Neuronal stem cell (in vitro differentiated cells): ENCODE measurements around the gene UBE2S.

ENCODE experiments used
- DNase-seq: peaks from one replicate; pipeline ENCODE4 v3.0.0-alpha.2; 2013; ENCODE audit warnings: low spot score
- H2AFZ ChIP-seq: one replicate; pipeline ENCODE4 v1.6.1; 2013; ENCODE audit warnings: mild to moderate bottlenecking, low read length, inconsistent platforms
- H2AK5ac ChIP-seq: 2 replicates; pipeline ENCODE4 v1.6.1; 2013; ENCODE audit warnings: low read depth, mild to moderate bottlenecking, inconsistent platforms, low read length, moderate library complexity, mixed read lengths
- H2BK120ac ChIP-seq: 2 replicates; pipeline ENCODE4 v1.6.1; 2013; ENCODE audit warnings: low read depth, mild to moderate bottlenecking, inconsistent platforms, low read length, moderate library complexity, mixed read lengths
- H2BK12ac ChIP-seq: one replicate; pipeline ENCODE4 v1.6.1; 2013; ENCODE audit warnings: low read length, inconsistent platforms
- H2BK15ac ChIP-seq: 2 replicates; pipeline ENCODE4 v1.6.1; 2013; ENCODE audit warnings: mild to moderate bottlenecking, low read length, inconsistent platforms, mixed read lengths
- H2BK5ac ChIP-seq: one replicate; pipeline ENCODE4 v1.6.1; 2013; ENCODE audit warnings: inconsistent platforms, mild to moderate bottlenecking, low read length, moderate library complexity
- H3K14ac ChIP-seq: one replicate; pipeline ENCODE4 v1.6.1; 2013; ENCODE audit warnings: low read length, inconsistent platforms
- H3K18ac ChIP-seq: 2 replicates; pipeline ENCODE4 v1.6.1; 2013; ENCODE audit warnings: low read length, inconsistent platforms
- H3K23ac ChIP-seq: 2 replicates; pipeline ENCODE4 v1.6.1; 2013; ENCODE audit warnings: low read depth, mild to moderate bottlenecking, mixed read lengths, low read length, inconsistent platforms; ENCODE audit not compliant: poor library complexity
- H3K27ac ChIP-seq: replicated peaks from 3 replicates; pipeline ENCODE4 v1.5.1; 2013; ENCODE audit warnings: low read length, inconsistent platforms
- H3K27me3 ChIP-seq, 3 experiments: 2 replicates each; pipeline ENCODE4 v1.6.1; 2013; ENCODE audit warnings: low read length in 3 of 3, mild to moderate bottlenecking in 2 of 3, inconsistent platforms in 1 of 3, low read depth in 1 of 3, mixed read lengths in 1 of 3, moderate library complexity in 1 of 3; ENCODE audit not compliant: control insufficient read depth in 3 of 3, insufficient read depth in 3 of 3
- H3K36me3 ChIP-seq, 2 donors: replicated peaks in 1 of 2; 2 replicates each; pipeline ENCODE4 v1.6.1; 2013; ENCODE audit warnings: low read length in 2 of 2; ENCODE audit not compliant: control insufficient read depth in 2 of 2, insufficient read depth in 2 of 2
- H3K4ac ChIP-seq: 2 replicates; pipeline ENCODE4 v1.6.1; 2013; ENCODE audit warnings: inconsistent platforms, mild to moderate bottlenecking, low read length, moderate library complexity
- H3K4me1 ChIP-seq, 2 donors: 1 replicate in 1 of 2; 2 replicates in 1 of 2; pipeline ENCODE4 v1.6.1; 2013; ENCODE audit warnings: low read length in 2 of 2, low read depth in 1 of 2; ENCODE audit not compliant: control insufficient read depth in 2 of 2, insufficient read depth in 1 of 2
- H3K4me2 ChIP-seq: one replicate; pipeline ENCODE4 v1.6.1; 2013; ENCODE audit warnings: mild to moderate bottlenecking, low read length, inconsistent platforms; ENCODE audit not compliant: insufficient read depth, poor library complexity, severe bottlenecking
- H3K4me3 ChIP-seq, 2 donors: 2 replicates each; pipeline ENCODE4 v1.5.1; 2013; ENCODE audit warnings: low read length in 2 of 2, mild to moderate bottlenecking in 2 of 2, inconsistent platforms in 1 of 2, moderate library complexity in 1 of 2
- H3K79me1 ChIP-seq: one replicate; pipeline ENCODE4 v1.6.1; 2013; ENCODE audit warnings: low read depth, mild to moderate bottlenecking, inconsistent platforms, low read length, moderate library complexity
- H3K9ac ChIP-seq: one replicate; pipeline ENCODE4 v1.6.1; 2013; ENCODE audit warnings: mild to moderate bottlenecking, low read depth, low read length, inconsistent platforms; ENCODE audit not compliant: poor library complexity
- H3K9me3 ChIP-seq, 2 donors: replicated peaks in 1 of 2; 2 replicates each; pipeline versions ENCODE3 to v1.6.1; 2013; ENCODE audit warnings: low read length in 2 of 2, mild to moderate bottlenecking in 2 of 2, inconsistent platforms in 1 of 2, low read depth in 1 of 2, mixed read lengths in 1 of 2, moderate library complexity in 1 of 2; ENCODE audit not compliant: control insufficient read depth in 2 of 2, insufficient read depth in 1 of 2
- H4K8ac ChIP-seq: one replicate; pipeline ENCODE4 v1.6.1; 2013; ENCODE audit warnings: low read depth, mild to moderate bottlenecking, inconsistent platforms, low read length, moderate library complexity
- H4K91ac ChIP-seq: one replicate; pipeline ENCODE4 v1.6.1; 2013; ENCODE audit warnings: low read length, low read depth, mild to moderate bottlenecking, inconsistent platforms; ENCODE audit not compliant: poor library complexity
- WGBS, 2 donors: extraction: QIAGEN DNeasy Blood & Tissue Kit; methylation state at CpG; one replicate each; pipeline ENCODE4 v1.1.7; 2013; ENCODE audit warnings: missing lambda C conversion rate in 2 of 2, mixed read lengths in 1 of 2; ENCODE audit not compliant: insufficient read length in 2 of 2, insufficient replicate concordance in 1 of 2; ENCODE audit errors: extremely low coverage in 2 of 2; 5-methylcytosine and 5-hydroxymethylcytosine counted together

The UBE2S gene

GRCh38 chr19:55446060-55446459 is 38.5 kb upstream of the UBE2S start:
- no peak overlapping the region for H3K4ac ChIP-seq
- no peak overlapping the region for H3K27ac ChIP-seq
- no peak overlapping the region for H3K14ac ChIP-seq
- H2BK12ac ChIP-seq: no peak overlapping the region
- no peak overlapping the region for H3K4me2 ChIP-seq
- no peak overlapping the region for H3K9ac ChIP-seq
- H3K9me3 ChIP-seq: peaks cover 0 to 2% of the 10 kb centered on the region in 2 donors
- H4K91ac ChIP-seq: no peak overlapping the region
- WGBS, 2 donors: no CpG with 5 or more reads among the region's 8 CpGs
- H3K18ac ChIP-seq: no peak overlapping the region
- H3K36me3 ChIP-seq: no peaks in the 10 kb centered on the region
- H3K79me1 ChIP-seq: peaks cover 2% of the 10 kb centered on the region
- H4K8ac ChIP-seq: no peak overlapping the region
- no peak overlapping the region for H3K23ac ChIP-seq
- H2BK15ac ChIP-seq: no peak overlapping the region
- H2BK5ac ChIP-seq: no peak overlapping the region
- no peak overlapping the region for H2AFZ ChIP-seq
- H3K27me3 ChIP-seq: peaks cover 29 to 90% (median 56%) of the 10 kb centered on the region in 3 experiments
- H3K4me1 ChIP-seq: peaks cover 9 to 22% of the 10 kb centered on the region in 2 donors
- DNase-seq: no peak
- no peak overlapping the region for H3K4me3 ChIP-seq
- no peak overlapping the region for H2AK5ac ChIP-seq
- H2BK120ac ChIP-seq: no peak overlapping the region

GRCh38 chr19:55444646-55445045 is 37.1 kb upstream of the UBE2S start:
- Histone ChIP-seq H4K91ac (no peak overlapping the region), H3K36me3 (no peaks in the 10 kb centered on the region), H3K79me1 (peaks cover 2% of the 10 kb centered on the region), H2BK120ac (no peak overlapping the region), H3K27ac (no peak overlapping the region), H3K14ac (no peak overlapping the region), H3K4ac (no peak overlapping the region), H2AFZ (no peak overlapping the region), H3K9ac (no peak overlapping the region), H3K27me3 (peaks cover 36 to 91% (median 63%) of the 10 kb centered on the region in 3 experiments), H3K23ac (no peak overlapping the region), H2AK5ac (no peak overlapping the region), H3K9me3 (peaks cover 0 to 2% of the 10 kb centered on the region in 2 donors), H2BK15ac (no peak overlapping the region), H3K4me3 (no peak overlapping the region), H4K8ac (no peak overlapping the region), H3K18ac (no peak overlapping the region), H3K4me2 (no peak overlapping the region), H3K4me1 (peaks cover 9 to 19% of the 10 kb centered on the region in 2 donors), H2BK5ac (no peak overlapping the region), H2BK12ac (no peak overlapping the region)
- WGBS, 2 donors: no CpG with 5 or more reads among the region's 11 CpGs
- no peak for DNase-seq

GRCh38 chr19:55443824-55444480 is 36.4 kb upstream of the UBE2S start:
- Histone ChIP-seq H3K18ac (no peak overlapping the region), H2BK120ac (no peak overlapping the region)
- DNase-seq: no peak

GRCh38 chr19:55443045-55443823 is 35.6 kb upstream of the UBE2S start, which contains the start of gene SHISA7:
Gene SHISA7, minus strand, starts transcription at chr19:55443300. Its CDS starts 437 bp downstream, at chr19:55442863.
- Histone ChIP-seq H2AFZ (peak within 1 kb of the TSS; percentile 71), H3K14ac (no peak within 1 kb of the TSS), H3K27ac (no peak within 1 kb of the TSS), H2BK12ac (no peak within 1 kb of the TSS), H2AK5ac (no peak within 1 kb of the TSS), H3K9ac (peak within 1 kb of the TSS; percentile 55), H2BK5ac (no peak within 1 kb of the TSS), H3K4me3 (peak within 1 kb of the TSS in 1 of 2 donors; percentile 15), H3K18ac (peak within 1 kb of the TSS; percentile 75), H3K4ac (no peak within 1 kb of the TSS), H3K79me1 (peaks cover under 1% of the 10 kb centered on the region), H3K36me3 (no peaks in the 10 kb centered on the region), H3K4me2 (peak within 1 kb of the TSS; percentile 38), H4K91ac (no peak within 1 kb of the TSS), H3K27me3 (peaks cover 32 to 93% (median 77%) of the 10 kb centered on the region in 3 experiments), H3K9me3 (peaks cover 0 to 4% of the 10 kb centered on the region in 2 donors), H3K23ac (peak within 1 kb of the TSS; percentile 83), H3K4me1 (peaks cover 6 to 15% of the 10 kb centered on the region in 2 donors), H2BK15ac (peak within 1 kb of the TSS; percentile 21), H2BK120ac (no peak within 1 kb of the TSS), H4K8ac (peak within 1 kb of the TSS; percentile 55)
- DNase-seq: no peak
- WGBS, 2 donors: no CpG with 5 or more reads among the region's 43 CpGs

More at GRCh38 chr19:55443824-55444480, 36.4 kb upstream of the UBE2S start:
- Histone ChIP-seq H3K14ac (no peak overlapping the region), H2AK5ac (no peak overlapping the region), H3K36me3 (no peaks in the 10 kb centered on the region), H3K4me3 (no peak overlapping the region), H3K4ac (no peak overlapping the region), H3K27ac (no peak overlapping the region), H3K9me3 (peaks cover 0 to 3% of the 10 kb centered on the region in 2 donors), H3K4me1 (peaks cover 6 to 15% of the 10 kb centered on the region in 2 donors), H4K8ac (no peak overlapping the region), H3K9ac (no peak overlapping the region), H2BK12ac (no peak overlapping the region), H2BK15ac (peak overlapping the region; percentile 21), H3K4me2 (no peak overlapping the region), H4K91ac (no peak overlapping the region), H3K23ac (peak overlapping the region; percentile 3), H2BK5ac (no peak overlapping the region), H2AFZ (no peak overlapping the region), H3K27me3 (peaks cover 32 to 91% (median 69%) of the 10 kb centered on the region in 3 experiments), H3K79me1 (peaks cover 2% of the 10 kb centered on the region)
- no CpG with 5 or more reads among the region's 18 CpGs for WGBS, 2 donors
